PC-3 (cell line): Measurements from ENCODE around the gene HEXIM1. TPM values are rescaled to one million over a fixed set of nuclear protein-coding genes. Genes with fewer than 3 reads are reported as not detected.

ENCODE experiments used
- ATAC-seq: fragments of 200-7000 bp; cut with Tn5 transposase; 2 replicates; pipeline ENCODE4 v1.9.1; 2020; ENCODE audit warnings: mild to moderate bottlenecking, moderate library complexity
- BruUV-seq: library from RNA; stranded (reverse); fragments of 400-500 nt; replicated peaks from 2 replicates; lab custom pipeline; 2021; lab: Mats Ljungman, UMichigan
- CTCF ChIA-PET: fragments of 300-600 bp; sonication (Branson Sonifier 250); formaldehyde crosslinking; loops from one replicate; lab custom pipeline; 2022; ENCODE audit warnings: antibody characterized with exemption; lab: Charles Lee
- POLR2A ChIA-PET: fragments of 300-600 bp; sonication (Branson Sonifier 250); formaldehyde crosslinking; loops from one replicate; lab custom pipeline; 2022; ENCODE audit warnings: antibody characterized with exemption; ENCODE audit not compliant: unreplicated experiment; lab: Charles Lee
- DNase-seq: peaks from one replicate; pipeline ENCODE4 v3.0.0-alpha.2; 2015
- H2AFZ ChIP-seq: fragments of 300-600 bp; sonication (generic); 2 replicates; pipeline ENCODE4 v1.6.0; 2016; ENCODE audit warnings: antibody characterized with exemption, low read length
- H3F3A ChIP-seq: fragments of 300-600 bp; sonication (generic); one replicate; pipeline ENCODE4 v1.6.0; 2017; ENCODE audit warnings: antibody characterized with exemption, low read length, control low read depth, mild to moderate bottlenecking; ENCODE audit not compliant: unreplicated experiment
- H3K27ac ChIP-seq: fragments of 300-600 bp; sonication (generic); 2 replicates; pipeline ENCODE4 v1.5.1; 2016; ENCODE audit warnings: mild to moderate bottlenecking, low read length
- H3K27me3 ChIP-seq: fragments of 300-600 bp; sonication (generic); 2 replicates; pipeline ENCODE4 v1.6.1; 2016; ENCODE audit warnings: low read length, mixed read lengths
- H3K36me3 ChIP-seq: fragments of 300-600 bp; sonication (generic); 2 replicates; pipeline ENCODE4 v1.6.1; 2016; ENCODE audit warnings: low read depth, mixed run types, low read length, mixed read lengths
- H3K4me1 ChIP-seq: fragments of 300-600 bp; sonication (generic); 2 replicates; pipeline ENCODE4 v1.5.1; 2016; ENCODE audit warnings: low read length; ENCODE audit not compliant: insufficient read depth
- H3K4me2 ChIP-seq: fragments of 300-600 bp; sonication (generic); 2 replicates; pipeline ENCODE4 v1.6.0; 2016; ENCODE audit warnings: low read length
- H3K4me3 ChIP-seq: fragments of 300-600 bp; sonication (generic); 2 replicates; pipeline ENCODE4 v1.5.1; 2016; ENCODE audit warnings: mild to moderate bottlenecking, low read length, mixed read lengths
- H3K79me2 ChIP-seq: fragments of 300-600 bp; sonication (generic); 2 replicates; pipeline ENCODE4 v1.6.1; 2017; ENCODE audit warnings: low read length, mixed read lengths
- H3K9ac ChIP-seq: fragments of 300-600 bp; sonication (generic); 2 replicates; pipeline ENCODE4 v1.6.0; 2016; ENCODE audit warnings: mild to moderate bottlenecking, low read length
- H3K9me2 ChIP-seq: fragments of 300-600 bp; sonication (generic); replicated peaks from 2 replicates; pipeline ENCODE4 v1.6.1; 2016; ENCODE audit warnings: mixed run types, low read length, mixed read lengths
- H3K9me3 ChIP-seq: fragments of 300-600 bp; sonication (generic); 2 replicates; pipeline ENCODE4 v1.6.1; 2016; ENCODE audit warnings: low read length, mixed read lengths
- H4K20me1 ChIP-seq: fragments of 300-600 bp; sonication (generic); 2 replicates; pipeline ENCODE4 v1.6.1; 2016; ENCODE audit warnings: low read length, mixed read lengths
- EZH2 ChIP-seq: fragments of 300-600 bp; sonication (generic); IDR thresholded peaks from one replicate; pipeline ENCODE4 v1.6.1; 2017; ENCODE audit warnings: antibody characterized with exemption, mild to moderate bottlenecking, low read length; ENCODE audit not compliant: unreplicated experiment
- EZH2phosphoT487 ChIP-seq: fragments of 300-600 bp; sonication (generic); IDR thresholded peaks from 2 replicates; pipeline ENCODE4 v1.6.1; 2018; ENCODE audit warnings: mild to moderate bottlenecking, antibody characterized with exemption, low read length, borderline replicate concordance
- intact Hi-C: fragments of 100-400 bp; cut with micrococcal nuclease; formaldehyde crosslinking; loops from 2 replicates; pipeline ENCODE4 v1.9.0; 2023
- total RNA-seq: library from RNA; depleted of rRNA; stranded (reverse); fragments of >200 nt; gene quantifications from 2 replicates; pipeline ENCODE4 v1.2.3, GENCODE V29; 2014
- TF ChIP-seq, protein P1 (sequence below): fragments of 300-600 bp; sonication (generic); conservative IDR thresholded peaks from 2 replicates; pipeline ENCODE4 v1.5.1; 2017; ENCODE audit warnings: antibody characterized with exemption, low read depth, mild to moderate bottlenecking, low read length

The HEXIM1 gene
- total RNA-seq, 1 experiment from 2014 or later: 47.3 TPM

DNA sequence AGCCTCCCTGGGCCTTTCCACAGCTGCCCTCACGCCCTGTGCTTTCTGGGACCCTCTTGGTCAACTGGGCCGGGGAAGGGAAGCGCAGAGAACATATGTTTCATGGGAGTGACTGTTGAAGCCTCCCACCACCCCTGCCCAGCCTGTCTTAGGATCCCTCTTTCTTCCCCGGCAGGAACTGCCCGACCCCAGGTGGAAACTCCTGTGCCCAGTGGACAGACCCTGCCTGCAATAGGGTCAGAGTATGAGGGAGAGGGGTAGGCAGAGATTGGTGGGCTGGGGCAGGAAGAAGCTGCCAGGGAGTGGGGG lies 23.9 kb downstream of the HEXIM1 start:
- ChIA-PET CTCF (interaction anchor here (1.8 to 3.3 kb wide), 3 partner anchors 22 to 37 kb away, joined by 28 to 57 read pairs (median 38); partner anchors contain the start of genes ACBD4 and HEXIM1), POLR2A (interaction anchor here (1.3 to 1.8 kb wide), 4 partner anchors 11 to 24 kb away, joined by 7 to 30 read pairs (median 11); partner anchors contain the start of genes HEXIM1 and HEXIM2)
- Histone ChIP-seq H2AFZ (peak overlapping the region; percentile 72), H3K9ac (peak overlapping the region; percentile 74), H3K4me2 (peak overlapping the region; percentile 79), H3K36me3 (0 out of 2 replicates have a peak, but pooled peaks cover 6% of the 10 kb centered on the region), H3K27ac (peak overlapping the region; percentile 95), H3K27me3 (no peaks in the 10 kb centered on the region), H4K20me1 (no peaks in the 10 kb centered on the region), H3K9me3 (no peaks in the 10 kb centered on the region), H3K4me1 (peaks cover 59% of the 10 kb centered on the region), H3K79me2 (no peaks in the 10 kb centered on the region), H3K9me2 (no peaks in the 10 kb centered on the region), H3F3A (peaks cover 25% of the 10 kb centered on the region), H3K4me3 (peak overlapping the region; percentile 24; the same call in 1 of the 2 replicates)
- intact Hi-C loops: loop anchor here (1.0 kb wide), 1 partner anchor 25 kb away; no protein-coding TSS in a partner anchor
- BruUV-seq: no TSS peak
- ATAC-seq (peak; percentile 4), DNase-seq (no peak)
- TF ChIP-seq, protein P1, sequence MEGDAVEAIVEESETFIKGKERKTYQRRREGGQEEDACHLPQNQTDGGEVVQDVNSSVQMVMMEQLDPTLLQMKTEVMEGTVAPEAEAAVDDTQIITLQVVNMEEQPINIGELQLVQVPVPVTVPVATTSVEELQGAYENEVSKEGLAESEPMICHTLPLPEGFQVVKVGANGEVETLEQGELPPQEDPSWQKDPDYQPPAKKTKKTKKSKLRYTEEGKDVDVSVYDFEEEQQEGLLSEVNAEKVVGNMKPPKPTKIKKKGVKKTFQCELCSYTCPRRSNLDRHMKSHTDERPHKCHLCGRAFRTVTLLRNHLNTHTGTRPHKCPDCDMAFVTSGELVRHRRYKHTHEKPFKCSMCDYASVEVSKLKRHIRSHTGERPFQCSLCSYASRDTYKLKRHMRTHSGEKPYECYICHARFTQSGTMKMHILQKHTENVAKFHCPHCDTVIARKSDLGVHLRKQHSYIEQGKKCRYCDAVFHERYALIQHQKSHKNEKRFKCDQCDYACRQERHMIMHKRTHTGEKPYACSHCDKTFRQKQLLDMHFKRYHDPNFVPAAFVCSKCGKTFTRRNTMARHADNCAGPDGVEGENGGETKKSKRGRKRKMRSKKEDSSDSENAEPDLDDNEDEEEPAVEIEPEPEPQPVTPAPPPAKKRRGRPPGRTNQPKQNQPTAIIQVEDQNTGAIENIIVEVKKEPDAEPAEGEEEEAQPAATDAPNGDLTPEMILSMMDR: no peak
- TF ChIP-seq EZH2phosphoT487 (no peak), EZH2 (no peak)

GRCh38 chr17:45172541-45173286 lies 24.4 kb downstream of the HEXIM1 start:
- Histone ChIP-seq H3K36me3 (0 out of 2 replicates have a peak, but pooled peaks cover 6% of the 10 kb centered on the region), H3K27me3 (no peaks in the 10 kb centered on the region), H3K4me2 (peak overlapping the region; percentile 79), H4K20me1 (no peaks in the 10 kb centered on the region), H2AFZ (peak overlapping the region; percentile 72), H3K9ac (peak overlapping the region; percentile 74), H3K27ac (peak overlapping the region; percentile 95), H3K79me2 (no peaks in the 10 kb centered on the region), H3K4me3 (peak overlapping the region; percentile 46; the same call in 1 of the 2 replicates), H3K9me3 (no peaks in the 10 kb centered on the region), H3F3A (peaks cover 25% of the 10 kb centered on the region), H3K4me1 (peaks cover 59% of the 10 kb centered on the region), H3K9me2 (no peaks in the 10 kb centered on the region)
- ChIA-PET CTCF (interaction anchor here (0.7 to 3.3 kb wide), 4 partner anchors 12 to 37 kb away, joined by 4 to 57 read pairs (median 33); partner anchors contain the start of genes ACBD4 and HEXIM1), POLR2A (interaction anchor here (0.5 to 1.8 kb wide), 6 partner anchors 11 to 26 kb away, joined by 3 to 30 read pairs (median 8); partner anchors contain the start of genes HEXIM1 and HEXIM2)
- ATAC-seq (peak; percentile 63), DNase-seq (peak; percentile 97)
- TF ChIP-seq, protein P1: peak; percentile 34; the same call in 1 of the 2 replicates
- TF ChIP-seq EZH2phosphoT487 (no peak), EZH2 (no peak)
- no TSS peak for BruUV-seq
- intact Hi-C loops: loop anchor here (1.0 kb wide), 1 partner anchor 25 kb away; no protein-coding TSS in a partner anchor
